Tibial artery (tissue), 4 donors: Measurements from ENCODE around the gene NEDD4L.
"Not testable (repeated sequence)": the region's sequence is repeated elsewhere in the genome, so short reads cannot be mapped to it uniquely, and the experiment has no call there.

Experiments used
- DNase-seq, 2 donors: peaks; one replicate each; pipeline ENCODE4 v3.0.0-alpha.2; 2019
- H3K27ac ChIP-seq, 2 donors: fragments of 200-600 bp; sonication (generic) in 1 of 2; 1 replicate in 1 of 2; 2 replicates in 1 of 2; pipeline ENCODE4 v1.5.1; 2018 to 2019; ENCODE audit warnings: mild to moderate bottlenecking in 1 of 2
- H3K27me3 ChIP-seq, 2 donors: fragments of 200-600 bp; sonication (generic) in 1 of 2; one replicate each; pipeline versions ENCODE4 v1.5.1 to v1.6.0; 2016 to 2019
- H3K36me3 ChIP-seq, 3 donors: fragments of 200-600 bp; sonication (generic) in 2 of 3; one replicate each; pipeline ENCODE4 v1.5.1; 2016 to 2019; ENCODE audit warnings: mild to moderate bottlenecking in 2 of 3
- H3K4me1 ChIP-seq, 4 donors: fragments of 200-600 bp; sonication (generic) in 2 of 4; 1 replicate in 3 of 4; 2 replicates in 1 of 4; pipeline ENCODE4 v1.5.1; 2016 to 2019
- H3K4me3 ChIP-seq, 2 donors: fragments of 200-600 bp; sonication (generic) in 1 of 2; 1 replicate in 1 of 2; 2 replicates in 1 of 2; pipeline ENCODE4 v1.5.1; 2018 to 2019; ENCODE audit warnings: mild to moderate bottlenecking in 2 of 2
- H3K9me3 ChIP-seq, 3 donors: fragments of 200-600 bp; sonication (generic) in 1 of 3; one replicate each; pipeline ENCODE4 v1.5.1; 2016 to 2019
- CTCF ChIP-seq, 2 experiments: fragments of 200-600 bp in 1 of 2; fragments of 450-650 bp in 1 of 2; IDR thresholded peaks; one replicate each; pipeline ENCODE4 v1.5.1; 2017 to 2019; ENCODE audit warnings: antibody characterized with exemption in 2 of 2, mild to moderate bottlenecking in 1 of 2, moderate library complexity in 1 of 2
- intact Hi-C: fragments of 100-400 bp; cut with DNase I; formaldehyde crosslinking; loops from one replicate; pipeline ENCODE4 v1.15.0; 2023; ENCODE audit warnings: low total_unique reads

NEDD4L gene

GRCh38 chr18:58043491-58044369, at the start of gene NEDD4L:
Gene NEDD4L, plus strand, starts transcription at chr18:58044226. Its CDS starts 435 bp downstream, at chr18:58044661.
- TF ChIP-seq CTCF (IDR thresholded peaks at IDR 0.05): peak; percentile 56 to 89
- H3K27ac ChIP-seq: peak within 1 kb of the TSS in 1 of 2 donors; percentile 34
- no peaks in the 10 kb centered on the region for H3K9me3 ChIP-seq
- H3K27me3 ChIP-seq: no peaks in the 10 kb centered on the region
- H3K36me3 ChIP-seq: no peaks in the 10 kb centered on the region
- H3K4me3 ChIP-seq: peak within 1 kb of the TSS; percentile 57 to 74
- peaks cover 0 to 39% (median 18%) of the 10 kb centered on the region in 4 donors for H3K4me1 ChIP-seq
- peak; percentile 78 to 88 for DNase-seq
- intact Hi-C loops: loop anchor here (2.0 kb wide), 1 partner anchor 77 kb away; no protein-coding TSS in a partner anchor

GRCh38 chr18:57995331-57995730, 48.7 kb upstream of the NEDD4L start:
- H3K36me3 ChIP-seq: no peaks in the 10 kb centered on the region
- no peaks in the 10 kb centered on the region for H3K9me3 ChIP-seq
- no peaks in the 10 kb centered on the region for H3K4me1 ChIP-seq
- no peak overlapping the region for H3K27ac ChIP-seq
- intact Hi-C loops: no loop called here
- no peaks in the 10 kb centered on the region for H3K27me3 ChIP-seq
- H3K4me3 ChIP-seq: no peak overlapping the region
- TF ChIP-seq CTCF (IDR thresholded peaks at IDR 0.05): no peak
- no peak for DNase-seq

GRCh38 chr18:57996894-57997293, 47.1 kb upstream of the NEDD4L start:
- H3K9me3 ChIP-seq, H3K4me1 ChIP-seq, DNase-seq, H3K27me3 ChIP-seq, H3K27ac ChIP-seq, intact Hi-C loops, H3K4me3 ChIP-seq, H3K36me3 ChIP-seq: not testable (repeated sequence)

- Histone ChIP-seq H3K4me1 (no peaks in the 10 kb centered on the region), H3K27ac (no peak overlapping the region), H3K36me3 (no peaks in the 10 kb centered on the region), H3K9me3 (no peaks in the 10 kb centered on the region), H3K27me3 (no peaks in the 10 kb centered on the region), H3K4me3 (no peak overlapping the region)
- intact Hi-C loops: no loop called here
- DNase-seq: no peak
- TF ChIP-seq CTCF (IDR thresholded peaks at IDR 0.05): no peak
Measured at GRCh38 chr18:57997820-57998219, 46.2 kb upstream of the NEDD4L start.

- no peak for TF ChIP-seq CTCF (IDR thresholded peaks at IDR 0.05)
- DNase-seq: no peak
- Histone ChIP-seq H3K9me3 (no peaks in the 10 kb centered on the region), H3K27ac (no peak overlapping the region), H3K36me3 (no peaks in the 10 kb centered on the region), H3K4me1 (no peaks in the 10 kb centered on the region), H3K27me3 (no peaks in the 10 kb centered on the region), H3K4me3 (no peak overlapping the region)
- intact Hi-C loops: no loop called here
Measured at GRCh38 chr18:57998461-57998860, 45.6 kb upstream of the NEDD4L start.

- no peaks in the 10 kb centered on the region for H3K27me3 ChIP-seq
- intact Hi-C loops: no loop called here
- H3K27ac ChIP-seq: no peak overlapping the region
- H3K4me1 ChIP-seq: no peaks in the 10 kb centered on the region
- DNase-seq: no peak
- H3K4me3 ChIP-seq: no peak overlapping the region
- no peak for TF ChIP-seq CTCF (IDR thresholded peaks at IDR 0.05)
- H3K36me3 ChIP-seq: no peaks in the 10 kb centered on the region
- H3K9me3 ChIP-seq: no peaks in the 10 kb centered on the region
Measured at GRCh38 chr18:58004317-58004716, 39.7 kb upstream of the NEDD4L start.
